DMS53 treated with DMSO at 0.1 percent for 48 hours (cell line): ENCODE measurements around the gene FRMD8.

ENCODE experiments used
- DNase-seq: peaks from one replicate; lab custom pipeline; 2025; ENCODE audit not compliant: unreplicated experiment; lab: John Stamatoyannopoulos, UW

Gene FRMD8

DNA sequence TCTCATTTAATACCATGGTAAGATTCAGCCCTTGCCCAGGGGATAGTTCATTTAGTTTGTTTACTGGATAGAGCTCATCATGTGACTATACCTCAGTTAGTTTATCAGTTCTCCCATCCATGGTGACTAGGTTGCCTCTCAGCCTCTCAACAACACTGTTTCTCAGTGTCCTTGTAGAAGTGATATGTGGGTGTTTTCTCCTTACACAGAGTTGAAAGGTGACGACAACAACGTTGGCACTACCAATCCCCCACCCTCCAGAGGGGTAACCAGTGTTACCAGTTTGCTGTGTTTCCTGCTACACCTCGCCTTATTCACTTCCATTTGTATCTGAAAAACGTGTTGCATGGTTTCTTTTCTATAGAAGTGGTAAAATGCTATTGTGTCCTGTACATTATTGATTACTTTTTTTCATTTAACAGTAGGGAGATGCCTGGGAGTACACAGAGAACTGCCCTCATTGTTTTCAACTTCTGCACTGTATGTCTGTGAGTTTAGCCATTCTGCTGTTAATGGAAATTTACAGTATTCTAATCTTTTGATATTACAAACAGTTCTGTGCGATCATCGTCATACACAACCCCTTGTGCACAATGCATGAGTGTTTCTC lies 47.7 kb downstream of the FRMD8 start:
- no peak for DNase-seq

DNA sequence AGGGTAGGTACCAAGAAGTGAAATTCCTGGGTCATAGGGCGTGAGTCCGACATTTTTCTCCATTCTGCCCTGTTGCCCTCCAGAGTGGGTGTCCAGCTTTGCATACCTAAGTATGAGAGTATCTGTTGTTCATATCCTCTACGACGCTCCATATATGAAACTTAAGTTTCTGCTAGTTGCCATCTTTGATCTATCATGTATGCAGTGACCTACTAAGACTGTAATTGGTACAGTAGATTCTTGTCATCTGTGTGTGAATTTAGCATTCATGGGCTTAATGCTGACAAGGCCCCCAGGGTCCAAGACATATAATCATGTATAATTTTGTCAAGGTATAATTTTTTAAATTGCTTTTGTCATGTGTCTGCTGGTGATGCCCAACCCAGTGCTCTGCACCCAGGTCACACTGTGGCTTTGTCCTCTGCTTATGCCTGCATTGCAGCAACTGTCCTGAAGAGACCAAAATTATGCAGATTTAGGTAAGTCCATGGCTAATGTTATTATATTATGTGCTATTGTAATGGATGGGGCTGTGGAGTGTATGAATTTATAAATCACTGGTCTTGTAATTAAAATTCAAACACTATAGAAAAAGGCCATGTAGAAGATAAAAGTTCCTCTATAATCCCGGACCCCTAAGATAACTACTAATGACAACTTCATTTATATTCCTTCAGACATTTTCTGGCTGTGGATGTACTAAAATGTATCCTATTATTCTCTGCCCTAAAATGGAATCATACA lies 48.4 kb downstream of the FRMD8 start:
- DNase-seq, result no peak

DNA sequence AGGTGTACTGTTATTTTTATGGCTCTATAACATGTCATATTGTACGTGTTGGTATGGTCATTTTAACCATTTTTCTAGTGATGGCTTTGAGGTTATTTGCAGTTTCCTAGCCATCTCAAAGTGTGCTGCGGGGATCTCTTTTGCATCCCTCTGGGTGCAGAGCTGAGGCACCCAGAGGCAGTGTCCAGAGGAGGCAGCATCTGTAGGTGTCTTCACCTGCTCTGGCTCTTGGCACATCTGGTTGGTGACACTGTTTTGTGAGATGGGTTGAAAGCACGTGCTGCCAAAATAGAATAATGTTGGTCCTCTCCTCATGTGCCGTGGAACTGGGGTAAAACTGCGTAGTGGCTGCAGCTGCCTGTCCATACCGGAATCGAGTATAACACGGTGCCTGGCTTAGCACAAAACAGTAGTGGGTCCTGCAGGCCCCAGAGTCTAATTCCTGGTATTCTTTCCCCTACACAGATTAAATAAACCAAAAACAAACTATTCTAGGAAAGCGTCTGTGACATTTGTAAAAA lies 49.0 kb downstream of the FRMD8 start:
- no peak for DNase-seq

DNA sequence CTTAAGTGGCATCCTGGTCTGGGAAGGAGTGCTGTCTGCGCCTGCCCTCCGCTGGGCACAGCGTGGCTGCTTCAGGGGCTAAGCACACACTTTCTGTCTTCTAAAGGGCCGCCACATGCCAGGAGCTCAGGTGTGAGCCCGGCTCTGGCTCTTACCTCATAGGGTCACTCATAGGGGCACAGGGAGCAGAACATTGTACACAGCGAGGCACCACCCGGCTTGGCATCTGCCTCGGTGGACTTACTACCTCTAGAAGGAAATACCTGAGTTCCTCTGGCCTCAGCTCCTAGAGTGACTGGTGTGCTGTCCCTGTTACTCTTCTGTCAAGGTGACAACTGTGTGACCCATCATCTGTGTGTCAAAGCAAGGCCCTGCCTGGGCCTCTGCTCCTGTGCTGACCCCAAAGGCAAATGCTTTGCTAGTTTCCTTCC lies 49.6 kb downstream of the FRMD8 start:
- DNase-seq, result no peak

DNA sequence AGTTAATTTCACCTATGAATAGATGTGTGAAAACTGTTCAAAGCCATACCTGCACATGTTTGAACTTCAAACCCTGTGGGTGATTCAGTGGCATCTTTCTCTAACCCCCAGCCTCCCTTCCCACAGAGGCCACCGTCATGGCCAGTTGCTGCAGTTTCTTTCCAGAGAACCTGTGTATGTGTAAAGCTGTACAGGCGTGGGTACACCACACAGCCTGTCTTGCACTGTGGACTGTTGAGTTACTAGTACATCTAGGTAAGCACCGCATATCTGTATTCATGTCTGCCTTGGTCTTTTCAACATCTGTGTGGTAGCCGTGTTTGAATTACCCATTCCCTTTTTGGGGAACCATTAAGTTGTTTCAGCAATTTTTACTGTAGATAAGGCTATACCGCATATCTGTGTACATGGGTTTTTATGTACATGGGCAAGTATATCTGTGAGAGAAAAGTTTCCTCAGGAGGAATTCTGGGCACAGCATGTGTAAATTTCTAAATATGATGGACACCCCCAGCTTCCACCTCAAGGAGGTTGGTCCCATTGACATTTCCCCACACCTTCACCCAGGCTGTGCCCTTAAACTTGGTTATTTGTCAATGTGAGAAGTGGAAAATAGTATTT lies 50.1 kb downstream of the FRMD8 start:
- no peak for DNase-seq

DNA sequence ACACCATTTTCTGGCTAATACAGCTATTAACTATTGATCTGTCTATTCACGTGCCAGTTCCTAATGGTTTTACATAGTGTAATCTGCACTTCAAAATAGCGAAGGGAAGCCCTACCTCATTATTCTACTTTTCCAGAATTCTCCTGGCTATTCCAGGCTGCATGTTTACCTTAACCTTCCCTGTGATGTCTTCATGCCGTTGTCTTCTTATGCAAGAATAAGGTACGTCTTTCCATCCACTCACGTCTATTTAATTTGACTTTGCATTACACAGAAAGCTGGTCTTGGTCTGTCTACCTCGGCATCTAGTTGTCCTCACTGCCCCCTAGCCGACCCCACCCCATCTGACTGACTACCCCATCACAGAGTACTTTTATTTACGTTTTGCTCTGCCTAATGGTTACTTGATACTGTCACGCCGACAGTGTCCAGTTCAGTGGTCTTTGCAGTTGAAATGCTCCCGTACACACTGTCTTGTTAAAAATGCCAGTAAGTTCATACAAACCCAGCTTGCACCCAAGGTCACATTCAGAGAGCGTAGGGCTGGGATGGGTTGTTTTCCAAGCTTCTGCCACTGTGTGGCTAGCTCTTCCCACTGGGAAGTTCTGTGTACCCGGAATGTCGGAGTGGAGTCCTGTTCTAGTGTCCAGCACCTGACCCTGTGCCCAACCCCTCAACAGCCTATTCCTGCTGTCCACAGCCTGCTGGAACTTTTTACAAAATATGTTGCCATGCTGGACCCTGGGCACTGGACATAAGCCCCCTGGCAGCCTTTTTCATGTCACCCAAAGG lies 51.2 kb downstream of the FRMD8 start:
- no peak for DNase-seq

DNA sequence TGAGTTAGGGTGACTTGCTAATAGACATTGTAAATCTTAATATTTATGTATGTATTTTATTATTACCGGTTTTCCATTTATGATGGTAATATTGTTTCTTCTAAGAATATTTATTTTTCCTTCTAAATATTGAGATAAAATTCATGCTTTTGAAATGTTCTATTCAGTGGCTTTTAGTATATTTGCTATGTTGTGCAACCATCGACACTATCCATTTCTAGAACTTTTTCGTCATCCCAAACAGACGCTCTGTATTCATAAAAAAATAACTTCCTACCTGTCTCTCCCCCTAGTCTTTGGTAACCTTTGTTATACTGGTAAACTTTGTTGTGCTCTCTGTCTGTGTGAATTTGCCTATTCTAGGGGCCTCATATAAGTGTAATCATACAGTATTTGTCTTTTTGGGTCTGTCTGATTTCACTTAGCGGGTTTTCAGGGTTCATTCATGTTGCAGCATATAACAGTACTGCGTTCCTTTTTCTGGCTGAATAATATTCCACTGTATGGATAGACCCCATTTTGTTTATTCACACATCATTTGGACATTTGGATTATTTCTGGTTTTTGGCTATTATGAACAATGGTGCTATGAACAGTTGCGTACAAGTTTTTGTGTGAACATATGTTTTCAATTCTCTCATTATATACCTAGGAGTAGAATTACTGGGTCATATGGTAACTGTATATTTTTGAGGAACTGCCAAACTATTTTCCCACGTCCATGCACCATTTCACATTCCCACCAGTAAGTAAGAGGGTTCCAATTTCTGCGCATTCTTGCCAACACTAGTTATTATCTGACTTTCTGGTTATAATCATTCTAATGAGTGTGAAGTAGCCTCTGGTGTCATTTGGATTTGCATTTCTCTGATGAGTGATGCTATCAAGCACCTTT lies 52.1 kb downstream of the FRMD8 start:
- no peak for DNase-seq

DNA sequence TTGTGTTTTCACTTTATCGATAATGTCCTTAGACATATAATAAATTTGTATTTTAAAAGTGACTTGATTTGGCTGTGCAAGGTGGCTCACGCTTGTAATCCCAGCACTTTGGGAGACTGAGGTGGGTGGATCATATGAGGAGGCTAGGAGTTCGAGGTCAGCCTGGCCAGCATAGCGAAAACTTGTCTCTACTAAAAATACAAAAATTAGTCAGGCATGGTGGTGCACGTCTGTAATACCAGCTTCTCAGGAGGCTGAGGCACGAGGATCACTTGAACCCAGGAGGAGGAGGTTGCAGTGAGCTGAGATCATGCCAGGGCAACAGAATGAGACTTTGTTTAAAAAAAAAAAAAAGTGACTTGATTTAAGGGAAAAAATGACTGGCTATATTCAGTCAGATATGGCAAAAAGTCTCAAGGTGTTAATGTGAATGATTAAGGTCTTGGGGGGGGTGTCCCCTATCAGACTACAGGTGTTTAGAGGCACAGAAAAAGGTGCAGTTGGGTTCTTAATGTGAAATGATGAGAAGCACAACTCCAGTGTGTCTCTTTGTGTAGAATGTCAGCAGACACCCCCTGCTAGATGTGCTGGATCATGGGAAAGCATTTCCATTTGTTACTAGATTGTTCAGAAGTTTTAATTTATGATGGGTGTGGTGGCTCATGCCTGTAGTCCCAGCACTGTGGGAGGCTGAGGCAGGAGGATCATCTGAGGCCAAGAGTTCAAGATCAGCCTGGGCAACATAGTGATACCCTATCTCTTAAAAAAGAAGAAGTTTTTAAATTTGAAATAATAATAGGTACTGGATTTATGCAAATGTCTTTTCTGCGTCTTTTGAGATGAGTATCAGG lies 53.1 kb downstream of the FRMD8 start:
- no peak for DNase-seq

DNA sequence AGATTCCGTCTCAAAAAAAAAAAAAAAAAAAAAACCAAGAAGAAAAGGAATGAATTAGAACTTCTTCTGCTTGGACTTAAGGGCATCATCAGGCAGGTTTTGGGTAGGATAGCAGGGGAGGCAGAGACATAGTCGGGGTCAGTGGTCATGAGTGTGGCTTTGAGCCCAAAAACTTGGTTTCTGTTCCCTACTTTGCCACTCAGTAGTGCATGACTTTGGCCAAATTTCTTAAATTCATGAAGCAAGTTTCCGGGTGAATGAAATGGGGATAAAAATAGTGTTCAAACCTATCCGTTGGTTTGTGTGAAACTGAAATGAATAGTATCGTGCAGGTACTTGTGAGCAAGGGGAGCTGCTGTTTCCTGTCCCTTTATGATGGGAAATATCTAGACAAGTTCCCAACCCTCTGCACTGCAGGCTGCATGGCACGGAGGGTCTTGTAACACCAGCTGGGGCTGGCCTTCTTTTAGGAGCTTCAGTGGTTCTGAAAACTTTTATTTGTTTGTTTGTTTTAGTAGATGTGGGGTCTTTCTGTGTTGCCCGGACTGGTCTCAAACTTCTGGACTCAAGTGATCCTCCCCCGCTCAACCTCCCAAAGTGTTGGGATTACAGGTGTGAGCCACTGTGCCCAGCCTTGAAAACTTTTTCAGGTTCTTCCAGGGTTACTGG lies 54.5 kb downstream of the FRMD8 start:
- no peak for DNase-seq

DNA sequence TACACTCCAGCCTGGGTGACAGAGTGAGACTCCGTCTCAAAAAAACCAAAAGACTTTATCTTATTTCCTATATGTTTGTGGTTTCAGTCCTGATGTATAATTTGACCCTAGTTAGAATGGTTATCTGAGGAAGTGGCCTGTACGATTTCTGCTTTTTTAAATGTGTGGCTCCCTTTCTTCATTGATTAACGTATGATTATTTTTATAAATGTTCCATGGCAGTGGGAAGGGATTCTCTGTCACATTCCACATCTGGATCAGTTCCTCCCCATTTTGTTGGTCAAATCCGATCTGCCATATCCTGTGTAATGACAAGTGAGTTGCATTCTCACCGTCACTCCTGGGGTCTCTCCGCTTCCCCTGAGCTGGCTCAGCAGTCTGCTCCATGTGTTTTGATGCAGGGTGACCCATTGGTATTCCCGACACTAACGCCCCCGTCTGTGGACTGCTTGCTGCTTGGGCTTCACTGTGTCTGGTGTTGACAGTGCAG lies 56.5 kb downstream of the FRMD8 start:
- DNase-seq, result no peak

DNA sequence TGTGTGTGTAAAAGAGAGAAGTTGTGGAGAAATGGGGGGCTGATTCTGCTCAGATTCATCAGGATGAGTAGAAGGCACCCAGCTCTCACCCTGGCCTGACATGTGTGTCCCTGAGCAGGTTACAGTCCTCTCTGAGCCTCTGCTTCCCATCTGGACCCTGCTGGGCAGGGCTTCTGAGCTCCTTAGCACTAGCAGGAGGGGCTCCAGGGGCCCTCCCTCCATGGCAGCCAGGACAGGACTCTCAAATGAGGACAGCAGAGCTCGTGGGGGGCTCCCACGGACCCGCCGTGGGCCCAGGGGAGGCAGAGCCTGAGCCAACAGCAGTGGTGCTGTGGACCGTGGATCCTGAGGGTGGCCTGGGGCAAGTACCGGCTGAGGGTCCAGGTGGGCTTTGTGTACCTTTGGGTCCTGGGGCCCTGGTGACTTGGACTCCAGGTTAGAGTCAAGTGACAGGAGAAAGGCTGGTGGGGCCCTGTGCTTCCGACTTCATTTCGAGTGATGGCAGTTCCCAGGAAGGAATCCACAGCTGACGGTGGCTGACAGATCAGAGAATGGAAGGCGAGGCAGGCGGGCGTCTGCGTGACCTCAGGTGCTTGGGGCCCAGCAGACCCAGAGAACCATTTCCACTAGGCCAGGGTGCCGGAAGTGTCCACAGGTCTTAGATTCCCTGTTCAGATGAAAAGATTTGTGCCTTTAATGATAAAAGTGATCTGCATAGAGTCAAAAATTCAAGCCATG lies 58.0 kb downstream of the FRMD8 start:
- DNase-seq, result no peak

DNA sequence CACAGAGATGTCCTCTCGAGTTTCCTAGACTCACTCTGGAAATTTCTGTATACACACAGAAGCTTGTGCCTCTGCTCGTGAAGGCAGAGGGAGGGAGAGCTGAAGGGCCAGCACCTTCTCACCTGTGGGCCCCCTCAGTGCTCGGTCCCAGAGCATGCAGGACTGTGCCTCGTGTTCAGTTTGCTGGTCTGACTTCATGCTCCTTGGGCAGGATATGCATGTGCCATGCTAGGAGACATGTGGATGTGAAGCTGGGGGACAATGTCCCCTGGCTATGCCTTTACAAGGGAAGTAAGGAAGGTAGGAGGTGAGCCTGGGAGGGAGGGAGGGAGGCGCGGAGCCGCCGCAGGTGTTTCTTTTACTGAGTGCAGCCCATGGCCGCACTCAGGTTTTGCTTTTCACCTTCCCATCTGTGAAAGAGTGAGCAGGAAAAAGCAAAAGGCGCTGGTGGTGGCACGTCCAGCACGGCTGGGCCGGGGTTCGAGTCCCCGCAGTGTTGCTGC lies 58.7 kb downstream of the FRMD8 start:
- DNase-seq, result no peak

DNA sequence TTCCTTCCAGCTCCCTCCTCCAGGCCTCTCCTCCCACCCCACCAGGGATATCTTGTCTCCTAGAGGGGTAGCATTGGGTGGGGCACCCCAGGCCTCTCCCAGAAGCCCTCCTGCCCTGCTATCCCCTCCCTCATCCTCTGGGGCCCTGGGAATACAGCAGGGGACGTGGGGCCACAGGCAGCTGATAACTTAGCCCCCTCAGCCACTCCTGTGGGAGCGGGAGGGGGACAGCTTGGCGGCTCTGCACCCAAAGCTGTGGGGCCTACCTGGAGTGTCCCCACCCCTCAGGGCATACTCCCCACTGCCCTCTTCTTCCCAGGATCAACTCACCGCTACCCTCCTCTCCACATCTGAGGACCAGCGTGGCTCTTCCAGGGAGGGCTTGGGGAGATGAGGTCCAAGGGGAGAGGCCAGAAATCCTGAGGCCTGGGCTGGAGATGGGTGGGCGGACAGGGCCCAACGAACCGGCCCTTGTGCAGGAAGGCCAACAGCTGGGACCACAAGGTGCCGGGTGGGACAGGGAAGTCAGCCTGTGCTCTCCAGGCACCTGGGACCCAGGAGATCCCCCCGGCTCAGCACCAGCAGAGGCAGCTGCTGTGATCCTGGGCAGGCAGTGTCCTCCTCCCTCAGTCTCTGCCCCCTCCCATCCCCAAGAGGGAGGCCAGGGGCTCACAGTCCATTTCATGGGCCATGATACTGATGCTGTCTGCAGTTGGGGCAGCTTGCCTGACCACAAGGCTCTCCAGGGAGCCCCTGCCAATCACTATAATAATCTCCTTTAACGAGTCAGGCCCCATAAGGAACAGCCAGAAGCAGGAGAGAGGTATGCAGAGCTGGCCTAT lies 59.4 kb downstream of the FRMD8 start:
- DNase-seq, result no peak

DNA sequence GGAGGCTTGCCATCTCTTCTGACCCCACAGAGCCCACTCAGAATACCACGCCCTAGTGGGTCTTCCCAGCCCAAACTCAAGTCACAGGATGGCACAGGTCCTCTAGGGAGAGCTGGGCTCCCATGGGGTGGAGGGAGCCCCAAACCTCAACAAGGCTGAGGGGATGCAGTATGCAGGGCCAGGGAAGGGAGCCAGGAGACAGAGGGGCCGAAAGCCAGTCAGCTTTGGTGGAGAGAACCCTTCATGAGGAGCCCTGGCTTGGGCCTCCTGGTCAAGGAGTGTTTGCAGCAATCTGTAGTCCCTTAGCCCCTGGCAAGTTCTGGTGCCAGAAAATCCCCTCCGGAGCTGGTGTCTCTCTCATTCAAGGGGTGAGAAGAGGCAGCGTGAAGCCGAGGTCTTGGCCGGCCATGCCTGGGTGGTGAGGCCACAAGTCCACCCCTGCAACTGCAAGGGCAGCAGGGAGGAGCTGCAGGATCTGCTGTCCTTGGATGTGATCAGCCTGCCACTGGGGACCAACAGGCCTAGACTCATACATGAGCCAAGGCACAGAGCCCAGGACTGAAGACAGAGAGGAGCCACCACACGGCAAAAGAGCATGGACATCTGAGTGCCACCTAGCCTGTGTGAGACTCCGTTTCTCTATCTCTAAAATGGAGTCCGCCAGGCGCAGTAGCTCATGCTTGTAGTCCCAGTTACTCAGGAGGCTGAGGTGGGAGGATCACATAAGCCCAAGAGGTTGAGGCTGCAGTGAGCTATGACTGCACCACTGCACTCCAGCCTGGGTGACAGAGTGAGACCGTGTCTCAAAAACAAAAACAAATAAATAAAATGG lies 60.2 kb downstream of the FRMD8 start:
- DNase-seq, result no peak

DNA sequence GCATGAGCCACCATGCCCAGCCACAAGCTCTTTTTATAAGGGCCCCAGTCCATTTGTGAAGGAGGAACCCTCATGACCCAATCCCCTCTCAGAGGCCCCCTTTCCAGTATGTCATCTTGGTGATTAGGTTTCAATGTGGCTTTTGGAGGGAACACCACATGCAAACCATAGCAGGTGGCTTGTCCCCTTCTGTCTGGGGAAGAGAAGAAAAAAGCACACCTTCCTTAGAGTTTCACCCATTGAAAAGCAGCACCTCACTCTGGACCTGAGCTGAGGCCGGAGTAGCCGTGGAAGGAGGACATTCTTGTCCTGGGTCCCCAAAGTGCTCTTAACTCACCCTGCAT lies 61.6 kb downstream of the FRMD8 start:
- DNase-seq, result no peak

DNA sequence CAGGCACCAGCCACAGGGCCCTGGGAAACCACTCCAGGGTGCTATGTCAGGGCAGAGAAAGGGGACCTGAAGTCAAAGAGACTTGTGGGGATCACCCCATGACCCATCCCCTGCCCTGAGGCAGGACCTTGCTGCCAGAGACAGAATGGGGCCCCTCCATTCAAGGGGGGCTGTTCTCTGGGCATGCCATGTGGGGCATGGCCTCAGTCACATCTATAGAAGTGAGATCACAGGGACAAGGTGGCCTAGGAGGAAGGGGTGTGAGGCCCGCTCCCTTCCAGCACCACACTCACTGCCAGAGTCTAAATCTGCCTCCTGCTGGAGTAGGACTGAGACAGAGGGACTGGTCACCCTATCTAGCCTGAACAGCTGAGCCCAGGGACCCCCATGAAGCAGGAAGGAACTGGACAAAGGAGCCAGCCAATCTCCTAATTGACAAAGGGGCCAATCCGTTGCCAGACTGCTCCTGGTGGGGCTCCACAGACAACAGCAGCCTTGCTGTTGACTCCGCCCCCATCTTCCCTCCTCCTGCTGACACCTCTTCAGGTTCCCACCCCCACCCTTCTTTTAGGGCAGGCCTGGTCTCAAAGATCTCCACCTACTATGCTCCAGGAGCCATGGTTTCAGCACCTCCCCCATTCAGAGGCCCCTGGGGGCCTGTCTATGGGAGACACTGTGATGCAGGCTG lies 62.1 kb downstream of the FRMD8 start:
- DNase-seq, result no peak
